Diencephalon (tissue), 1 donor: ENCODE measurements around the gene TMEM252. TPM values are rescaled to one million over a fixed set of nuclear protein-coding genes. Genes with fewer than 3 reads are reported as not detected.

ENCODE experiments used
- total RNA-seq: library from RNA; depleted of rRNA; stranded (reverse); fragments of >200 nt; gene quantifications from one replicate; pipeline ENCODE4 v1.2.3, GENCODE V29; 2014

The TMEM252 gene
- not detected for total RNA-seq

GRCh38 chr9:68540712-68541535 lies at the start of gene TMEM252:
Gene TMEM252, minus strand, starts transcription at chr9:68540883. Its CDS starts 69 bp downstream, at chr9:68540814.

Other genes starting within 250 kb of the TMEM252 start
- 0.23 TPM for gene FOXD4L3, start 238.0 kb downstream of the TMEM252 start, total RNA-seq
- gene PGM5, start 184.3 kb downstream of the TMEM252 start, total RNA-seq, result 3.2 TPM
- gene PIP5K1B, start 164.4 kb upstream of the TMEM252 start, total RNA-seq, result 7.6 TPM